GM18499 (cell line): ENCODE measurements around the gene SLC12A7.
"Not testable (repeated sequence)": the region's sequence is repeated elsewhere in the genome, so short reads cannot be mapped to it uniquely, and the experiment has no call there.

Source experiments
- ATAC-seq: cut with Tn5 transposase; IDR thresholded peaks from one replicate; pipeline ENCODE4 v1.9.1; 2021; ENCODE audit warnings: moderate number of reproducible peaks; ENCODE audit not compliant: insufficient read depth, unreplicated experiment

Gene SLC12A7

DNA sequence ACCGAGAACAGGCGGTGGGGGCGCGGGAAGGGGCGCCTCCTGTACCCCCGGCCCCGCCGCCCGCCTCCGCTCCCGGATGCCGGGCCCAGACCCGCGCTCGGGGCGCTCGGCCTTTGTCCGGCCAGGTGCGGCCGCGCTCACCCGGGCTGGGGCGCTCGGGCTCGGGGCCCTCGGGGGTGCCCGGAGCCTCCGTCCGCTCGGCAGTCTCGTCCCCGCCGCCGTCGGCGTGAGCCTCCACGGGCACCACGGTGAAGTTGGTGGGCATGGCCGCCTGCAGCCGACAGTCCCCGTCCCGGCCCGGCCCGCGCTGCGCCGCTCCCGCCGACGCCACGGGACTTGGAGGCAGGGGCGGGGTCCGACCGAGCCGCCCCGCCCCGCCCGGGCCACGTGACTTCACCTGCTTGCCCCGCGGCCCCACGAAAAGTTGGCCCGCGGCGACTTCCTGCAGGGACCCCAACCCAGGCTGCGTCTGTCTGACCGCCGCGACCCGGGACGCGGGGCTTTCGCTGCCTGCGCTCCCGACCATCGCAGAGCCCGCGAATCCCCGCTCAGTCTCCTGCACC is at the start of gene SLC12A7:
TSS of gene SLC12A7 (minus strand) at position 337 of the 563 bp plus-strand sequence. CDS start at position 265, 72 bp downstream.
- no peak for ATAC-seq

GRCh38 chr5:1161108-1161832 is 49.4 kb upstream of the SLC12A7 start:
- ATAC-seq: no peak

DNA sequence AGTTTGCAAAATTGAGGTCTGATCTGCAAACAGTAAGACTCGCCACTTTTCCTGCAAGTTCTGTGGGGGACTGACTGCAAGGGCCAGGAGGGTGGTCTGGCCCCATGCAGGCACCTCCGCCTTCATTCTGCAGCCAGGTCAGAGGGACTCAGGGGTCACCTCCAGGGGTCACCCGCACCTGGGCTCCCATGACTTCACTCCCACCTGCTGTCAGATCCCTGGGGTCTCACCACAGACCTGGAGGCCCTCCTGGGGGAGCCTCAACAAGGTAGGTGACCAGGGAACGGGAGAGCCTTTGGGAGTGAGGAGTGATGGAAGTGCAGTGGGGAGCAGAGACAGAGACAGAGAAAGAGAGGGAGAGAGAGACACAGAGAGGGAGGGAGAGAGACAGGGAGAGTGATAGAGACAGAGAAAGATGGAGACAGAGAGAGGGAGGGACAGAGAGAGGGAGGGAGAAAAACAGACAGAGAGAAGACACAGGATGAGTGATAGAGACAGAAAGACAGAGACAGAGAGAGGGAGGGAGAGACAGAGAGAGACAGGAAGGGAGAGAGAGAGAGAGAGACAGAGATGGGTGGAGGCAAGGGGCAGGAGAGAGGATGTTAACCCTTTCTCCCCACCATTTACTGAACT is 48.0 kb upstream of the SLC12A7 start:
- ATAC-seq: no peak

GRCh38 chr5:1159341-1159675 is 47.4 kb upstream of the SLC12A7 start:
- ATAC-seq: no peak

DNA sequence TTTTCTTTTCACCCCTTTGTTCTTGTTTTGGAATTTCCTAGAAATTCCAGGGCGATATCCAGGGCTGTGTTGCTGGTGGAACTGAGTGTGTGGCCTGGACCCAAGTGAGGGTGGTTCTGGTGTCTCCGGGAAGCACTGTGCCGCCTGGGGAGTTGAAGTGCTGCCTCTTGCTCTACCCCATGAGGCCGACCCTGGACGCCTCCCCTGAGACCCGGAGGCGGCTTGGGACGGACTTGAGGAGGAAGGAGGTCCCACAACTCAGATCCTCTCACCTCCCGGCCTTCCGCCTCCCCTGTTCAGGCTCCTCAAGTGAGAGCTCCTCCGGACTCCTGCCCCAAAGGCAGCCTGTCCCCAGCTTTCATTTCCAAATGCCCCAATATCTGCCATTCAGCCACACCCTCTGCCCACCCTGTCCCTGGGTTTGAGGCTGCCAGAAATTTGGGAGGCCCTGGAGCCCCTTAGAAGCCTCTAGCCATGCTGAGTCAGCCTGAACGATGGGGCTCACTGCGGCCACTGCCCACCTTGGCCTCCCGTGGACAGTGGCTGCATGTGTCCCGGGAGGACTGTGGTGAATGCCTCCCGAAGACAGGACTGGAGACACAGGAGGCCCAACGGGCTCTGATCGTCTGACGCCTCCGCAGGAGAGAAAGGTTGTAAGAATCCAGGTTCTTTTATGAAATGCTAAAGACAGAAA is 46.9 kb upstream of the SLC12A7 start:
- ATAC-seq: no peak

GRCh38 chr5:1157461-1157986 is 45.7 kb upstream of the SLC12A7 start:
- ATAC-seq: not testable (repeated sequence)

DNA sequence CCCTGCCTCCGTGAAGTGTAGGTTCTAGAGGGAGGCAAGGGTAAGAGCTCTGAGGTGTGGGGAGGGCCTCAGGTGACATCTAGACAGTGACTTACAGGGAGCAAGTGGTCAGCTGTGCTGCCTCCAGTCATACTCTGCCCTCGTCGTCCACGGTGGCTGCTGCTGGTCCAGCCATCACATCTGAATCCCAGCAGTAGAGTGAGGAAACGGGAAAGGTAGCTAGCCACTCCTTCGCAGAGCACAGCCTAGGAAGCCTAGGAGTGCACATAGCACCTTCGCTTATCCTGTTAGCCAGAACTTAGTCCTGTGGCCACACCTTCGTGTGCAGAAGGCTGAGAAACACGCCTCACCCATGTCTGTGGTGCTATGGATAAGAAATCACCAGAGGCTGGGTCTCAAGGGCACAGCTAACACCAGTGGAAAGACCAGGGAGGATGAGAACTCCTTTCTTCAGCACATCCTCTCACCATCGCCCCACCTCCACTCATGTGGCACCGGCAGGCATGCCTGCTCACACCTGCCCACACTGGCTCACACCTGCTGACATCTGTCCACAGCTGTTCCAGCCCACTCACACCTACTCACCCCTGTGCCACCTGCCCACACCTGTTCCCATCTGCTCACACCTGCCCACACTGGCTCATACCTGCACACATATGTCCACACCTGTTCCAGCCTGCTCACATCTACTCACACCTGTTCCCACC is 45.0 kb upstream of the SLC12A7 start:
- ATAC-seq: no peak

DNA sequence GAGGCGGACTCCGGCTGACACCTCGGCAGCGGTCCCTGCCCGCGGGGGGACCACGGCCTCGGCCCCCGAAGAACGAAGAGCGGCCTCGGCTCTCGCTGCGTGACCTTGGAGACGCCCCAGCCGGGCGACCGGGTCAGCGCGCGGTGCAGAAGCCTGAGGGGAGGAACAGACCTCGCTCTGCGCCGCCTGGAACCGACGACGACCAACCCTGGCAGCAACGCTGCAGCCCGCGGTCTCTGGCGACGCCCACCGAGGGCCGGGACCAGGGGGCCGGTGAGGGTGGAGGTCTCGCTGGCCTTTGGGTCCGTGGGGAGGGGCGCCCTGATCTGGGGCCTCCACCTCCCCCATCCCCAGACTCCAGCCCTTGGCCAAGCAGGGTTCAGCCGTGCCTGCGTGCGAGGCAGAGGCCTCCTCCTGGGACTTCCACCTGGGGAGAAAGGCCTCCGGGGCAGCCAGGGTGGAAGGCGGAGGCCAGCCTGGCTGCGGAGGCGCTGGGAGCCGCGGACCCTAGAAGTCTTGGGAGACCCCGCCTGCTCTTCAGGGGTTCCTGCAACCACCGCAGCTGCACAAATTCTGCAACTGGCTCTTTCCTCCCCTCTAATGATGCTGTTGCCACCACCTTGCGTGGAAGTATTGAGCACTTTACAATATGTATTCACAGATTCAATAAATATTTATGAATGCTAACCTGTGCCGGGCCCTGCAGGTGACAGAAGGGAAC is 44.3 kb upstream of the SLC12A7 start:
- no peak for ATAC-seq

DNA sequence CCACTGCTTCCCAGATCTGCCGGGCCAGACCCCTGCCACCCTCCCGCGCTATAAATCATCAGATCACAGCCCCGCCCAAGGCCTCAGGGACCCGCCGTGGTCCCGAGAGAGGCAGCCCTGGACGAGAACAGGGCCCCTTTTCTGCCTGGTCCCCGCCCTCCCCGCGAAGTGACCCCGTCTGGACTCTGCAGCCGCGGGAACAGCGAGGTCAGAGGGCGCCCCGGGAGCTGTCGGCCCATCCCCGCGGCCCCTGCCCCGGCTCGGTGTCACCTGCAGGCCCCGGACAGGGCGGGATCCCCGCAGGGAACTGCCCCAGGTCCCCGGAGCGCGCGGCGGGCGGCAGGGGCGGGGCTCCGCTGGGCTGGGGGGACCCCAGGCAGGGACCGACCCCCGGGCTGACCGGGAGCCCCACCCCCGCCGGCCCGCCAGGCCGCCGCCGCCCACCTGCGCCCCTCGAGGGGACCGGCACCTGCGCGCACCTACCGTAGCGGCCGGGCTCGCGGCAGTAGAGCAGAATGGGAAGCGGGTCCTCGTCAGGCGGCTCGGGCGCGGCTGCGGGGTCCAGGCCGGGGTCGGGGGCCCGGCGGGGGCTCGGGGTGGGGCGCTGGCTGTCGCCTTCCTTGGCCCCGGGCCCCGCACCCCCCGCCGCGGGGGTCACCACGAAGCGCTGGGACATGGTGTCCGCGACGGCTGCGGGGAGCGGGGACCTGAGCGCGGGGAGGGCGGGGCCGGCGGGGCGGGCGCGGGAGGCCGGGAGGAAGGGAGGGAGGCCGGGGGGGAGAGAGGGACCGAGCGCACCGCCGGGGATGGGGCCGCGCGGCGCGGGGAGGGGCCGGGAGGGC is 43.5 kb upstream of the SLC12A7 start:
- no peak for ATAC-seq

- ATAC-seq: no peak
Observed at GRCh38 chr5:1153428-1153827, 41.6 kb upstream of the SLC12A7 start.

DNA sequence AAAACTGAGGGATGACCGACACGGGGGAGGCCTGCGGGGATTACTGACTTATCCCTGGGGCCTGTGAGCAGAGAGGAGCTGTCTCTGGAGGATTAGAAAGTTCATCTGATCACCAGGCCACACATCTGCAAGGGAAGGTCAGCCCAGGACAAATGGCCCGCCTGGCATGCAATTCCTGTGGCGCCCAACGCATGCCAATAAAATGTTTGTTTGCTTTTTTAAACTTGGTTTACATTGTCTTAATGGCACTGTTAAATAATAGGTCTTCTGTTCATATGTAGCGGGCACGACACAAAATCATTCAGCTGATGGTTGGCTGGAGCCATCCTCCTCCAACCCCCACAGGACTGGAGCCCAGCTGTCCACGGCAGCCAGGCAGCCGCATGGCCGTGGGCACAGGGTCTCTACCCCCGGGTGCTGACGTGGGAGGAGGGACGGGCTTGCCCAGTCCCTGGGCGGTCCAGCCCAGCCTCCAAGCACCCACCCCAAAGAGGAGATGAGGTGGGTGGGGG is 41.0 kb upstream of the SLC12A7 start:
- ATAC-seq: no peak

DNA sequence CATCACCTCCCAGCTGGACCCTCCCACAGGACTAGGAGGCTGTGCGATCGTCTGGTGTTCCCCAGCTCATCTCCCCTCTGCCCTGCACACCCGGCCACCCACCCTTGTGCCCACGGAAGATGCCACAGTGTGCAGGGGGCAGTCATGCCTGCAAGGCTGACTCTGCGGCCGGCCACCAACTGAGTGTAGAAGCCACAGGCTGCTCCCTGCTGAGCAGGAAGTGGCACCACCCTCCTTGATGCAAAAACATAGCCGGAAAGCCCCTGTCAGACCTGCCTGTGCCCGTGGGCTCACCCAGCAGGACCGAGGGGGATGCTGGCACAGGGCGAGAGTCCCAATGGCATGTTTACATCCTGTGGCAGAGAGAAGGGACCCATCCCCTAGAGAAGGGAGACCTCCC is 40.3 kb upstream of the SLC12A7 start:
- ATAC-seq: no peak

GRCh38 chr5:1151316-1151715 is 39.5 kb upstream of the SLC12A7 start:
- ATAC-seq: no peak

DNA sequence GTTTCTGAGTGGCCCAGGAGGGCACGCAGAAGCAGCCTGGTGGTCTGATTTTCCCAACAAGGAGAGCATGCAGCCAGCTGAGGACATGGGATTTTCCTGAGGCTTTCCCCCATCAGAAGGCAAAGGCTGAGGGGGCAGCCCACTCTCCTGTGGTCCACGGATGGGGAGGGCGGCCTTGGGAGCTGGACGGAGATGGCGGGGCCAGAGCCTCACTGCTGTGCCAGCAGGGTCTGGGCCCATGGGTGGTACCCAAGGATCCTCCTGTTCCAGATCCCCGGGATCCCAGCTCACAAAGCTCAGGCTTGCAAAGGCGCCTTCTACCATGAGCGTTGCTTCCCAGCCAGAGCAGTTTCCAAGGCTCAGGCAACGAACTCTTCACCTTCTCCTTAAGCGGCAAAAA is 39.0 kb upstream of the SLC12A7 start:
- no peak for ATAC-seq

- no peak for ATAC-seq
Observed at GRCh38 chr5:1144638-1145396, 33.0 kb upstream of the SLC12A7 start.

DNA sequence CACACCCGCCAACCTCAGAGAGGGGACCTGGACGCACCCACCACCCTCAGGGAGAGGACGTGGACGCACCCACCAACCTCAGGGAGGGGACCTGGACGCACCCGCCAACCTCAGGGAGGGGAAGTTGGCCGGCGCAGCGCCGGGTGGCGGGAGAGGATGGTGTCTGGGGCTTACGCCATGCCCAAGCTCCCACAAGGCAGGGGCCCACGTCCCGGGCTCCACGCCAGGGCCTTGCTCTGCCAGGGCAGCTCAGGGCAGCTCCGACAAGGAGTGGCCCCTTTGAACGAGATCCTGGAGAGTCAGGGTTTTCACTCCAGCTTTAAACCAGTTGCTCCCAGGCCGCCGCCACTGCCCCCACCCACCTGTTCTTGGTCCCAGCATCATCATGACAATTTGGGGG is 32.2 kb upstream of the SLC12A7 start:
- no peak for ATAC-seq

DNA sequence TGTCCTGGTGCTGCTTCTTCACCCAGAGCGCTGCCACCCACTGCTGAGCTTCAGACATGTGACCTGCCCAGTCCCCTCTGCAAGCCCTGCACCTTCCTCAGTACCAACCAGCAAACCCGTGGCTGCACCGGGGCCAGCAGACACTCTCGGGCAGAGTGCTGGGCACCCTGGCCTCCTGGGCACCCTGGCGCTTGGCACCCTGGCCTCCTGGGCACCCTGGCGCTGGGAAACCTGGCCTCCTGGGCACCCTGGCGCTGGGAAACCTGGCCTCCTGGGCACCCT is 31.7 kb upstream of the SLC12A7 start:
- no peak for ATAC-seq
